GM06990 (cell line): ENCODE results near the gene HSD17B10.
A peak's percentile ranks its signal among the peaks of the same experiment; 100 is the strongest.

Experiments used
- DNase-seq: peaks from one replicate; pipeline ENCODE4 v3.0.0-alpha.2; 2011; ENCODE audit not compliant: insufficient read length; ENCODE audit errors: extremely low read depth
- H3K27me3 ChIP-seq: replicated peaks from 2 replicates; pipeline ENCODE4 v1.6.0; 2011; ENCODE audit warnings: low read length; ENCODE audit not compliant: control insufficient read depth, insufficient read depth
- H3K36me3 ChIP-seq: 2 replicates; pipeline ENCODE4 v1.5.1; 2011; ENCODE audit warnings: low read length; ENCODE audit not compliant: control insufficient read depth, insufficient read depth
- H3K4me3 ChIP-seq: replicated peaks from 2 replicates; pipeline ENCODE4 v1.5.1; 2011; ENCODE audit warnings: low read depth, mild to moderate bottlenecking, control low read depth, low read length
- TF ChIP-seq, protein P1 (sequence below): IDR thresholded peaks from 2 replicates; pipeline ENCODE4 v1.5.1; 2011; ENCODE audit warnings: low read length, control low read depth, mild to moderate bottlenecking, inconsistent platforms; ENCODE audit not compliant: insufficient read depth, poor library complexity, severe bottlenecking

The HSD17B10 gene

DNA sequence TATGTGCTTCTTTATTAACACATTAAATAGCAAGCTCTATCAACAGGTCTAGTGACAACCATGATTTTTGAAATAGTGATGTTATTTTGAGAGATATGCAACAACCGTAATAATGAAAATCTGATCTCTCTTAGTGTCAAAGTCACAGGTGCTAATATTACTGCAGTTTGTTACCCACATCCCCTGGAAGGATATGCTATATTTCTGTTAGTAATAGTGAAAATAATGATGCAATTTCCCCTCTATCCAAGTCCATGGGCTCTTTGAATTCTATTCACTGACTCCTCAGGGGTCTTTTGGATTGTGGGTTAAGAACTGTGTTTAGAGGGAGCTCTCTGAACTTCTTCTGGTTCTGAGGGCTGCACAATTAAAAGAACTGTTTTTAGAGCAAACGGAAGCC lies 3.0 kb upstream of the HSD17B10 start:
- H3K36me3 ChIP-seq: peaks cover 2% of the 10 kb centered on the region
- TF ChIP-seq, protein P1, sequence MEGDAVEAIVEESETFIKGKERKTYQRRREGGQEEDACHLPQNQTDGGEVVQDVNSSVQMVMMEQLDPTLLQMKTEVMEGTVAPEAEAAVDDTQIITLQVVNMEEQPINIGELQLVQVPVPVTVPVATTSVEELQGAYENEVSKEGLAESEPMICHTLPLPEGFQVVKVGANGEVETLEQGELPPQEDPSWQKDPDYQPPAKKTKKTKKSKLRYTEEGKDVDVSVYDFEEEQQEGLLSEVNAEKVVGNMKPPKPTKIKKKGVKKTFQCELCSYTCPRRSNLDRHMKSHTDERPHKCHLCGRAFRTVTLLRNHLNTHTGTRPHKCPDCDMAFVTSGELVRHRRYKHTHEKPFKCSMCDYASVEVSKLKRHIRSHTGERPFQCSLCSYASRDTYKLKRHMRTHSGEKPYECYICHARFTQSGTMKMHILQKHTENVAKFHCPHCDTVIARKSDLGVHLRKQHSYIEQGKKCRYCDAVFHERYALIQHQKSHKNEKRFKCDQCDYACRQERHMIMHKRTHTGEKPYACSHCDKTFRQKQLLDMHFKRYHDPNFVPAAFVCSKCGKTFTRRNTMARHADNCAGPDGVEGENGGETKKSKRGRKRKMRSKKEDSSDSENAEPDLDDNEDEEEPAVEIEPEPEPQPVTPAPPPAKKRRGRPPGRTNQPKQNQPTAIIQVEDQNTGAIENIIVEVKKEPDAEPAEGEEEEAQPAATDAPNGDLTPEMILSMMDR: no peak
- H3K27me3 ChIP-seq: no peaks in the 10 kb centered on the region
- no peak for DNase-seq
- H3K4me3 ChIP-seq: no peak overlapping the region

DNA sequence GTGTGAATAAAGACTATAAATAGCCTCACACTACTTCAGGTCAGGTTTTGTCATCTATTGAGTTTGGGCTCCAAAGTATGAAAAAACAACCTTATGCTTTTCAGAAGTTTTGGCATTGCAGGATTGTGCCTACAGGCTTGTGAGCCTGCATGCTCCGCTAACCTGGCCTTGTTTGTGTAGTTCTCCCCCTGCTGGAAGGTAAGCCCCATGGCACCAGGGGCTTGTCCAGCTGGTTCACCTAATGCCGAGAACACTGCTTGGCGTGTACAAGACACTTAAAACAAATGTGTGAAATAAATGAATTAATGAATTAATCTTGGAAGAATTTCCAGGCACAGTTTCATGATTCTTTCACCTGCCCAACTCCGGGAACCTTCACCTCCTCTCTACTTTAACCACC lies 1.8 kb upstream of the HSD17B10 start:
- Histone ChIP-seq H3K36me3 (peaks cover 7% of the 10 kb centered on the region), H3K4me3 (no peak overlapping the region), H3K27me3 (no peaks in the 10 kb centered on the region)
- DNase-seq: no peak
- TF ChIP-seq, protein P1: peak; percentile 97

DNA sequence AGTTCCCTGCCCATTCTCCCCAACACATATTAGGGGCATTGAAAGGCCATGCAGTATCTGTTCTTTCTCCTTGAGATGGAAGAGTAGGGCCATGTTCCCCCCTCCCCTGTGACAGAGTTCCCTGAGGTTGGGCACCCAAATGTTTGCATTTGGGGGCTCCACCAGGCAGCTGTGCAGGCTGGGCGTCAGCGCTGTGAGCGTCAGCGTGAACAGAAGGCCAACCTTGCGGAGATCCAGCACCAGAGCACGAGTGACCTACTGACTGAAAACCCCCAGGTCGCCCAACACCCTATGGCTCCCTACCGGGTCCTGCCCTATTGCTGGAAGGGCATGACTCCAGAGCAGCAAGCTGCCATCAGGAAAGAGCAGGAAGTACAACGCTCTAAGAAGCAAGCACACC lies 3.9 kb downstream of the HSD17B10 start:
- H3K36me3 ChIP-seq: peaks cover 24% of the 10 kb centered on the region
- no peaks in the 10 kb centered on the region for H3K27me3 ChIP-seq
- no peak for DNase-seq
- TF ChIP-seq, protein P1: no peak
- no peak overlapping the region for H3K4me3 ChIP-seq

GRCh38 chrX:53429755-53430154 lies 4.4 kb downstream of the HSD17B10 start:
- DNase-seq: no peak
- no peaks in the 10 kb centered on the region for H3K27me3 ChIP-seq
- TF ChIP-seq, protein P1: no peak

GRCh38 chrX:53422861-53423306 lies 11.3 kb downstream of the HSD17B10 start, which contains the start of gene RIBC1:
Gene RIBC1 (plus strand): TSS chrX:53422873. CDS start chrX:53426277, 3,404 bp downstream.
- H3K4me3 ChIP-seq: peak within 1 kb of the TSS; percentile 90
- H3K36me3 ChIP-seq: no peaks in the 10 kb centered on the region
- TF ChIP-seq, protein P1: no peak
- H3K27me3 ChIP-seq: no peaks in the 10 kb centered on the region
- DNase-seq: no peak

More at GRCh38 chrX:53429755-53430154, 4.4 kb downstream of the HSD17B10 start:
- Histone ChIP-seq H3K36me3 (peaks cover 24% of the 10 kb centered on the region), H3K4me3 (no peak overlapping the region)
